A549 (cell line): ENCODE measurements around the gene PTX4. TPM values are rescaled to one million over a fixed set of nuclear protein-coding genes. Genes with fewer than 3 reads are reported as not detected.

Experiments used
- ATAC-seq, 2 experiments: fragments of 200-7000 bp in 1 of 2; fragments of >200 bp in 1 of 2; cut with Nextera tagmentation in 1 of 2; cut with Tn5 transposase in 1 of 2; 3 replicates each; pipeline versions ENCODE4 v1.8.0 to v1.9.1; 2018 to 2020; ENCODE audit warnings: mild to moderate bottlenecking in 1 of 2, moderate library complexity in 1 of 2
- CTCF ChIA-PET: fragments of 300-600 bp; sonication (Branson Sonifier 250); formaldehyde crosslinking; extraction: SDS; loops from one replicate; lab custom pipeline; 2021; ENCODE audit warnings: antibody characterized with exemption, inconsistent platforms; lab: Yijun Ruan, JAX
- POLR2A ChIA-PET: fragments of 350-600 bp; formaldehyde crosslinking; extraction: SDS; loops from one replicate; lab custom pipeline; 2021; ENCODE audit warnings: antibody characterized with exemption, inconsistent platforms; lab: Yijun Ruan, JAX
- DNase-seq, 2 experiments: peaks; one replicate each; pipeline versions ENCODE4 v3.0.0 to v3.0.0-alpha.2; 2011 to 2016; ENCODE audit warnings: low read depth in 1 of 2, low spot score in 1 of 2
- FAIRE-seq: peaks from 2 replicates; lab custom pipeline; 2011; peaks lifted over from hg19 to GRCh38; lab: Jason Lieb, UNC
- H3K27ac ChIP-seq, 2 experiments: fragments of >200 bp; sonication (Bioruptor Twin); formaldehyde crosslinking; 3 replicates each; pipeline ENCODE4 v1.5.1; 2016 to 2017
- H3K4me1 ChIP-seq: fragments of >200 bp; sonication (Bioruptor Twin); formaldehyde crosslinking; 3 replicates; pipeline ENCODE4 v1.6.1; 2016
- H3K4me2 ChIP-seq: fragments of >200 bp; sonication (Bioruptor Twin); formaldehyde crosslinking; 3 replicates; pipeline ENCODE4 v1.6.1; 2016
- H3K4me3 ChIP-seq: fragments of >200 bp; sonication (Bioruptor Twin); formaldehyde crosslinking; 3 replicates; pipeline ENCODE4 v1.5.1; 2016
- H3K9me3 ChIP-seq: fragments of >200 bp; sonication (Bioruptor Twin); formaldehyde crosslinking; 3 replicates; pipeline ENCODE4 v1.6.1; 2016
- BHLHE40 ChIP-seq: IDR thresholded peaks from 2 replicates; pipeline ENCODE4 v1.6.1; 2012; ENCODE audit warnings: low read depth, low read length, inconsistent platforms
- CHD4 ChIP-seq: fragments of 200-600 bp; sonication (generic); IDR thresholded peaks from 2 replicates; pipeline ENCODE4 v1.6.1; 2016; ENCODE audit warnings: antibody characterized with exemption, mild to moderate bottlenecking, borderline replicate concordance
- EHF ChIP-seq: fragments of 250-450 bp; sonication (Bioruptor Pico); IDR thresholded peaks from 2 replicates; pipeline ENCODE4 v1.5.0; 2020; ENCODE audit warnings: mild to moderate bottlenecking
- EP300 ChIP-seq, 2 experiments: fragments of >200 bp; sonication (Bioruptor Twin); formaldehyde crosslinking; IDR thresholded peaks; 2 replicates in 1 of 2; 3 replicates in 1 of 2; pipeline ENCODE4 v1.6.1; 2016 to 2017
- FOSB ChIP-seq: fragments of 250-450 bp; sonication (Bioruptor Pico); IDR thresholded peaks from 2 replicates; pipeline ENCODE4 v1.5.0; 2020; ENCODE audit warnings: mild to moderate bottlenecking, moderate library complexity
- FOSL2 ChIP-seq, 2 experiments: fragments of 450-650 bp in 1 of 2; fragments of >200 bp in 1 of 2; sonication (Bioruptor Twin) in 1 of 2; formaldehyde crosslinking; IDR thresholded peaks; 2 replicates each; pipeline versions ENCODE4 v1.5.0 to v1.6.1; 2016 to 2020; ENCODE audit warnings: mild to moderate bottlenecking in 1 of 2, moderate library complexity in 1 of 2
- HOXA7 ChIP-seq: fragments of 250-450 bp; sonication (Bioruptor Pico); IDR thresholded peaks from 2 replicates; pipeline ENCODE4 v1.5.0; 2020; ENCODE audit warnings: mild to moderate bottlenecking, moderate library complexity
- HOXB5 ChIP-seq: fragments of 250-450 bp; sonication (Bioruptor Pico); IDR thresholded peaks from 2 replicates; pipeline ENCODE4 v1.5.0; 2020; ENCODE audit warnings: mild to moderate bottlenecking, moderate library complexity
- JUNB ChIP-seq: fragments of >200 bp; sonication (Bioruptor Twin); formaldehyde crosslinking; IDR thresholded peaks from 2 replicates; pipeline ENCODE4 v1.6.1; 2016
- KDM1A ChIP-seq: fragments of 200-600 bp; sonication (generic); IDR thresholded peaks from 2 replicates; pipeline ENCODE4 v1.6.1; 2016; ENCODE audit warnings: low read depth, mild to moderate bottlenecking
- MAFK ChIP-seq: fragments of 450-650 bp; IDR thresholded peaks from 2 replicates; pipeline ENCODE4 v1.6.1; 2014; ENCODE audit not compliant: partially characterized antibody
- MYC ChIP-seq: IDR thresholded peaks from 2 replicates; pipeline ENCODE4 v1.6.1; 2012; ENCODE audit warnings: mild to moderate bottlenecking, inconsistent platforms, low read length, improper control_type of control experiment, borderline replicate concordance
- POLR2AphosphoS2 ChIP-seq: conservative IDR thresholded peaks from 2 replicates; pipeline ENCODE4 v1.6.1; 2012; ENCODE audit warnings: low read length, improper control_type of control experiment, inconsistent platforms
- RARB ChIP-seq: fragments of 250-450 bp; sonication (Bioruptor Pico); IDR thresholded peaks from 2 replicates; pipeline ENCODE4 v1.8.0; 2021; ENCODE audit warnings: mild to moderate bottlenecking, moderate library complexity
- RCOR1 ChIP-seq: fragments of 150-350 bp; IDR thresholded peaks from 2 replicates; pipeline ENCODE4 v1.6.1; 2014; ENCODE audit warnings: antibody characterized with exemption, low read length, low read depth
- RFX5 ChIP-seq: fragments of 450-650 bp; IDR thresholded peaks from 2 replicates; pipeline ENCODE4 v1.7.1; 2014; ENCODE audit warnings: antibody characterized with exemption, mild to moderate bottlenecking, moderate library complexity
- RNF2 ChIP-seq: fragments of 200-600 bp; sonication (generic); IDR thresholded peaks from 2 replicates; pipeline ENCODE4 v1.6.1; 2016; ENCODE audit warnings: low read depth, mild to moderate bottlenecking, antibody characterized with exemption, moderate library complexity, borderline replicate concordance
- SMC3 ChIP-seq: fragments of >200 bp; sonication (Bioruptor Twin); formaldehyde crosslinking; IDR thresholded peaks from 3 replicates; pipeline ENCODE4 v1.6.1; 2018; ENCODE audit warnings: inconsistent platforms
- SREBF2 ChIP-seq: fragments of 450-650 bp; IDR thresholded peaks from 2 replicates; pipeline ENCODE4 v1.6.1; 2014; ENCODE audit warnings: mild to moderate bottlenecking, moderate library complexity
- TFCP2L1 ChIP-seq: fragments of 250-450 bp; sonication (Bioruptor Pico); IDR thresholded peaks from 2 replicates; pipeline ENCODE4 v1.5.0; 2021; ENCODE audit warnings: mild to moderate bottlenecking
- TP53 ChIP-seq: fragments of 250-450 bp; sonication (Bioruptor Pico); IDR thresholded peaks from 2 replicates; pipeline ENCODE4 v1.5.0; 2021; ENCODE audit warnings: mild to moderate bottlenecking, moderate library complexity
- ZNF302 ChIP-seq: fragments of 250-450 bp; sonication (Bioruptor Pico); IDR thresholded peaks from 2 replicates; pipeline ENCODE4 v1.9.0; 2021; ENCODE audit warnings: inconsistent platforms, mild to moderate bottlenecking, moderate library complexity
- ZSCAN20 ChIP-seq: fragments of 250-450 bp; sonication (Bioruptor Pico); IDR thresholded peaks from 2 replicates; pipeline ENCODE4 v1.8.0; 2022; ENCODE audit warnings: mild to moderate bottlenecking, moderate library complexity
- WGBS: methylation state at CpG from one replicate; pipeline ENCODE4 v1.1.6; 2017; ENCODE audit errors: missing lambda C conversion rate; 5-methylcytosine and 5-hydroxymethylcytosine counted together
- polyA plus RNA-seq, 4 experiments: library from polyadenylated mRNA; depleted of rRNA in 3 of 4; stranded (reverse); fragments of >200 nt; fragmentation: RNase III in 1 of 4; extraction: RNeasy Plus Mini Kit Qiagen cat#74134 plus additional on column Dnase treatment in 1 of 4; gene quantifications; 2 replicates in 3 of 4; 3 replicates in 1 of 4; pipeline ENCODE4 v1.2.3, GENCODE V29; 2011 to 2017
- TF ChIP-seq, protein P1 (sequence below): fragments of >200 bp; sonication (Bioruptor Twin); formaldehyde crosslinking; IDR thresholded peaks from 2 replicates; pipeline ENCODE4 v1.6.1; 2016
- TF ChIP-seq, protein P2 (sequence below): fragments of 450-650 bp; IDR thresholded peaks from 2 replicates; pipeline ENCODE4 v1.6.1; 2014; ENCODE audit warnings: antibody characterized with exemption
- TF ChIP-seq, protein P3 (sequence below): fragments of 150-350 bp; IDR thresholded peaks from 2 replicates; pipeline ENCODE4 v1.6.1; 2014; ENCODE audit warnings: low read depth, mild to moderate bottlenecking, low read length
- TF ChIP-seq, protein P4 (sequence below): fragments of >200 bp; sonication (Bioruptor Twin); formaldehyde crosslinking; IDR thresholded peaks from 3 replicates; pipeline ENCODE4 v1.5.1; 2016

PTX4 gene
- polyA plus RNA-seq, 2 of the 4 experiments (the other 2 are of a cell fraction): not detected

DNA sequence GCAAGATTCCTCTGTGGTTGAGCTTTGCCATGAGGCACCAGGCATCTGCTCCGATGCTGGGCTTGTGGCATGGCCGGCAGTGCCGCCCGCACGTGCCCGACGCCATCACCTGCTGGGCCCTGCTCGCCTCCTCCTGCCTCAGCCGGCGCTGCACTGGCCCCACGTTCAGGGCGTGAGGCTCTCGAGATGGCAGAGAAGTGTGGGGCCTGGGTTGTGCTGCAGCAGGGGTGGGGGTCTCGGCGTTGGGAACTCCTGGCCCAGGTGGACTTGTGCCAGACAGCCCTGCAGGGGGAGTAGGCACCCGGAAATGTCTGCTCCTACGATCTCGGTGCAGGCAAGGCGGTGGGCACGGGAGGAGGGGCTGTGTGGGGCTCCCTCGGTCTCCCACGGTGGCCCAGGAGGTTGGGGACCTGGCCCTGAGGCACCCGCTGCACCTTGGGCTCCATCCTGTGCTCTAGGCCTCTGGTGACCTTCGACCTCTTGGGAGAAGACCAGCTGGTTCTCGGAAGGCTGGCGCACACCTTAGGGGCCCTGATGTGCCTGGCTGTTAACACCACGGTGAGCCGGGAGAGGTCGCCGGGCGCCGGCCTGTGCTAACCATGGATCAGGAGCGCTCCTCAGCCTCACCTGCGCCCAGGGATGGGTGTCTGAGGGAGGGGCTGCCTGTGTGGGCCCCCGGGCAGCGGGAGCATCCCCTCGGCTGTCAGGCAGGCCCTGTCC lies 17.9 kb upstream of the PTX4 start:
- TF ChIP-seq FOSL2 (IDR thresholded peaks at IDR 0.05): no peak
- no peak for TF ChIP-seq FOSL2 (CRISPR knock-in tag; IDR thresholded peaks at IDR 0.05)
- TF ChIP-seq RCOR1: no peak
- no peak for TF ChIP-seq MYC
- TF ChIP-seq ZSCAN20 (CRISPR knock-in tag): no peak
- no peak for TF ChIP-seq HOXA7 (CRISPR knock-in tag)
- no peak for TF ChIP-seq RNF2
- no peak for TF ChIP-seq MAFK
- no peak for TF ChIP-seq HOXB5 (CRISPR knock-in tag)
- no peak for TF ChIP-seq FOSB (CRISPR knock-in tag)
- no peak for TF ChIP-seq TFCP2L1 (CRISPR knock-in tag)
- no peak for TF ChIP-seq RARB
- TF ChIP-seq SREBF2: no peak
- TF ChIP-seq TP53 (CRISPR knock-in tag): no peak
- no peak for TF ChIP-seq ZNF302 (CRISPR knock-in tag)
- TF ChIP-seq, protein P1, sequence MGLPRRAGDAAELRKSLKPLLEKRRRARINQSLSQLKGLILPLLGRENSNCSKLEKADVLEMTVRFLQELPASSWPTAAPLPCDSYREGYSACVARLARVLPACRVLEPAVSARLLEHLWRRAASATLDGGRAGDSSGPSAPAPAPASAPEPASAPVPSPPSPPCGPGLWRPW: no peak
- TF ChIP-seq BHLHE40: no peak
- TF ChIP-seq, protein P2, sequence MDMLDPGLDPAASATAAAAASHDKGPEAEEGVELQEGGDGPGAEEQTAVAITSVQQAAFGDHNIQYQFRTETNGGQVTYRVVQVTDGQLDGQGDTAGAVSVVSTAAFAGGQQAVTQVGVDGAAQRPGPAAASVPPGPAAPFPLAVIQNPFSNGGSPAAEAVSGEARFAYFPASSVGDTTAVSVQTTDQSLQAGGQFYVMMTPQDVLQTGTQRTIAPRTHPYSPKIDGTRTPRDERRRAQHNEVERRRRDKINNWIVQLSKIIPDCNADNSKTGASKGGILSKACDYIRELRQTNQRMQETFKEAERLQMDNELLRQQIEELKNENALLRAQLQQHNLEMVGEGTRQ: no peak
- TF ChIP-seq KDM1A: no peak
- TF ChIP-seq EHF: no peak
- ChIA-PET POLR2A (no interaction called here), CTCF (no interaction called here)
- H3K4me3 ChIP-seq: no peak overlapping the region
- no peaks in the 10 kb centered on the region for H3K4me1 ChIP-seq
- DNase-seq: no peak
- no peak for ATAC-seq
- no peaks in the 10 kb centered on the region for H3K9me3 ChIP-seq
- no peak overlapping the region for H3K4me2 ChIP-seq
- no peak for FAIRE-seq
- H3K27ac ChIP-seq: no peak overlapping the region
- WGBS: 90% methylated on average over 19 of the region's 37 CpGs

DNA sequence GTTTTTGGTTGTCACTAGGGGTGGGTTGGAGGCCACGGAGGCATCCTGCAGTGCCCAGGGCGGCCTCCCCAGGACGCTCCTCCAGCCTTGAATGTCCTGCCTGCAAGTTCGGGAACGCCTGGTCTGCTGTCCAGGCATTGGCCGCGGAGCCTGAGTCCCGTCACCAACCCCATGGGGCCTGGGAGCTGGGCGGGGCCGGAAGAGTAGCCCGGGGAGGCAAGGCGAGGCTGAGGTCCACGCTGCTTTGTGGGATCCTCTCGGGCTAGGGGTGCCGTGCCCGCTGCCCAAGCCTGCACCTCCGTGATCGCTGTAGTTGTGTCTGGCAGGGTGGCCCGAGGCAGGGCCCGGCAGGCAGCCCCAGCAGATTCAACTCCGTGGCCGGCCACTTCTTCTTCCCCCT lies 17.2 kb upstream of the PTX4 start:
- ChIA-PET POLR2A (no interaction called here), CTCF (no interaction called here)
- no peak overlapping the region for H3K27ac ChIP-seq
- H3K4me3 ChIP-seq: no peak overlapping the region
- no peaks in the 10 kb centered on the region for H3K4me1 ChIP-seq
- H3K9me3 ChIP-seq: no peaks in the 10 kb centered on the region
- no peak overlapping the region for H3K4me2 ChIP-seq
- FAIRE-seq: no peak
- DNase-seq: no peak
- no peak for ATAC-seq
- 92% methylated on average over 10 of the region's 22 CpGs for WGBS
- TF ChIP-seq, protein P3, sequence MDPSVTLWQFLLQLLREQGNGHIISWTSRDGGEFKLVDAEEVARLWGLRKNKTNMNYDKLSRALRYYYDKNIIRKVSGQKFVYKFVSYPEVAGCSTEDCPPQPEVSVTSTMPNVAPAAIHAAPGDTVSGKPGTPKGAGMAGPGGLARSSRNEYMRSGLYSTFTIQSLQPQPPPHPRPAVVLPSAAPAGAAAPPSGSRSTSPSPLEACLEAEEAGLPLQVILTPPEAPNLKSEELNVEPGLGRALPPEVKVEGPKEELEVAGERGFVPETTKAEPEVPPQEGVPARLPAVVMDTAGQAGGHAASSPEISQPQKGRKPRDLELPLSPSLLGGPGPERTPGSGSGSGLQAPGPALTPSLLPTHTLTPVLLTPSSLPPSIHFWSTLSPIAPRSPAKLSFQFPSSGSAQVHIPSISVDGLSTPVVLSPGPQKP: no peak
- TF ChIP-seq POLR2AphosphoS2 (no peak), HOXB5 (CRISPR knock-in tag) (no peak), CHD4 (no peak)

DNA sequence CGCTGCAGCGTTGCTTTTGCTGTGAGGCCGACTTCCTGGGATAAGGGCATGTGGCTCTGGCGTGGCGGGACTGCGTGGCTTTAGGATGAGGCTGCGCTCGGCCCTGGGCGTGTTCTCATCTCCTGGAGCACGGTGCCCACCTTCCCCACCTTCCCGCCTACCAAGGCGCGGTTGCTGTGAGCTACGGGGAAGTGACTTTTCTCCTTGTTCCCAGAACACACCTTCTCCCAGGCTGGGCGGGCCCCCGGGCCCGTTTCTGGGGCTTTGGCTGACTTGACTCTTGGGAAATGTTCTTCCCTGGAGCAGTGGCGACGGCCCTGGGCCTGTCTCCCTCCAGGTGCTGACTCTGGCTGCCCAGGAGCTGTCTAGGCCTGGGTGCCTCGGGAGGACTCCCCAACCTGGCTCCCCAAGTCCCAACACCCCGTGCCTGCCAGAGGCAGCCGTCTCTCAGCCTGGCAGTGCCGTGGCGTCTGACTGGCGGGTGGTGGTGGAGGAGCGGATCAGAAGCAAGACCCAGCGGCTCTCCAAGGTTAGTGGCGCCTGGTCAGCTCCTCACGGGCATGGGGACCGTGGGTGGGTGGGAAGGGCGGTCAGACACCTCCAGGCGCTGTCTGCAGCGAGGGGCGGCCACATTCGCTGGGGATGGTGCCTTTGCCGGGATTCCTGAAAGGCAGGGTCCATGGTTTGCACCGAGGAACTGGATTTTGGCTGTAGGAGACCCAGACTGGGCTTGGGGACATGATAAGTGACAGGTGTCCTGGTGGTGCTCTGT lies 16.5 kb upstream of the PTX4 start:
- Histone ChIP-seq H3K4me2 (no peak overlapping the region), H3K4me1 (no peaks in the 10 kb centered on the region), H3K9me3 (no peaks in the 10 kb centered on the region), H3K4me3 (no peak overlapping the region), H3K27ac (no peak overlapping the region)
- 93% methylated on average over 21 of the region's 37 CpGs for WGBS
- POLR2A ChIA-PET: no interaction called here
- TF ChIP-seq ZNF302 (CRISPR knock-in tag): no peak
- no peak for TF ChIP-seq RNF2
- TF ChIP-seq, protein P3: no peak
- TF ChIP-seq SMC3: no peak
- TF ChIP-seq, protein P4, sequence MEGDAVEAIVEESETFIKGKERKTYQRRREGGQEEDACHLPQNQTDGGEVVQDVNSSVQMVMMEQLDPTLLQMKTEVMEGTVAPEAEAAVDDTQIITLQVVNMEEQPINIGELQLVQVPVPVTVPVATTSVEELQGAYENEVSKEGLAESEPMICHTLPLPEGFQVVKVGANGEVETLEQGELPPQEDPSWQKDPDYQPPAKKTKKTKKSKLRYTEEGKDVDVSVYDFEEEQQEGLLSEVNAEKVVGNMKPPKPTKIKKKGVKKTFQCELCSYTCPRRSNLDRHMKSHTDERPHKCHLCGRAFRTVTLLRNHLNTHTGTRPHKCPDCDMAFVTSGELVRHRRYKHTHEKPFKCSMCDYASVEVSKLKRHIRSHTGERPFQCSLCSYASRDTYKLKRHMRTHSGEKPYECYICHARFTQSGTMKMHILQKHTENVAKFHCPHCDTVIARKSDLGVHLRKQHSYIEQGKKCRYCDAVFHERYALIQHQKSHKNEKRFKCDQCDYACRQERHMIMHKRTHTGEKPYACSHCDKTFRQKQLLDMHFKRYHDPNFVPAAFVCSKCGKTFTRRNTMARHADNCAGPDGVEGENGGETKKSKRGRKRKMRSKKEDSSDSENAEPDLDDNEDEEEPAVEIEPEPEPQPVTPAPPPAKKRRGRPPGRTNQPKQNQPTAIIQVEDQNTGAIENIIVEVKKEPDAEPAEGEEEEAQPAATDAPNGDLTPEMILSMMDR: no peak
- TF ChIP-seq EP300 (IDR thresholded peaks at IDR 0.05): no peak
- TF ChIP-seq RFX5: no peak
- no peak for TF ChIP-seq CHD4
- TF ChIP-seq JUNB: no peak
- ATAC-seq (no peak), DNase-seq (no peak), FAIRE-seq (no peak)
- CTCF ChIA-PET: no interaction called here
